ENCODE measurements around the gene CADPS2.

Gene CADPS2

DNA sequence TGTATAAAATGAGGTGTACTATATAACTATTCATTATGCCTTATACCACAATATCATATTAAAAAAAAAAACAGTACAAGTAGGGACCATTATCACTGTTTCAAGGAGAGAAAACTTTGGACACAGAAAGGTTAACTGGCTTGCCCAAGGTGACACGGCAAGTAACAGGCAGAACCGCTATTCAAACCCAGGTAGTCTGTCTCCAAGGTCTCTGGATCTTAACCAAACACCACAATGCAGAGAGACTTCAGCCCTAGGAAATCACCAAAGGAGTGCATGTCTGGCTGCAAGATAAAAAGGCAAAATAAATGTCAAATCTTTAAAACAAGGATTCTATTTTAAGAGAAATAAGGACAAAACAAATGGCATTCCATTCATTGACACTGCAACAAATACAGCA lies 56.3 kb downstream of the CADPS2 start:
- TF ChIP-seq TAF1 (IDR thresholded peaks at IDR 0.05; ENCODE audit: low read depth): no peak
- TF ChIP-seq ZBTB7A (IDR thresholded peaks at IDR 0.05; ENCODE audit: low read depth): no peak
- TF ChIP-seq EGR1 (IDR thresholded peaks at IDR 0.05): no peak
- TF ChIP-seq NFIC (IDR thresholded peaks at IDR 0.05): no peak
- no peak for TF ChIP-seq TEAD4 (IDR thresholded peaks at IDR 0.05)
- TF ChIP-seq FOXM1 (IDR thresholded peaks at IDR 0.05; ENCODE audit: borderline replicate concordance, low read depth): no peak
- TF ChIP-seq, protein P1, sequence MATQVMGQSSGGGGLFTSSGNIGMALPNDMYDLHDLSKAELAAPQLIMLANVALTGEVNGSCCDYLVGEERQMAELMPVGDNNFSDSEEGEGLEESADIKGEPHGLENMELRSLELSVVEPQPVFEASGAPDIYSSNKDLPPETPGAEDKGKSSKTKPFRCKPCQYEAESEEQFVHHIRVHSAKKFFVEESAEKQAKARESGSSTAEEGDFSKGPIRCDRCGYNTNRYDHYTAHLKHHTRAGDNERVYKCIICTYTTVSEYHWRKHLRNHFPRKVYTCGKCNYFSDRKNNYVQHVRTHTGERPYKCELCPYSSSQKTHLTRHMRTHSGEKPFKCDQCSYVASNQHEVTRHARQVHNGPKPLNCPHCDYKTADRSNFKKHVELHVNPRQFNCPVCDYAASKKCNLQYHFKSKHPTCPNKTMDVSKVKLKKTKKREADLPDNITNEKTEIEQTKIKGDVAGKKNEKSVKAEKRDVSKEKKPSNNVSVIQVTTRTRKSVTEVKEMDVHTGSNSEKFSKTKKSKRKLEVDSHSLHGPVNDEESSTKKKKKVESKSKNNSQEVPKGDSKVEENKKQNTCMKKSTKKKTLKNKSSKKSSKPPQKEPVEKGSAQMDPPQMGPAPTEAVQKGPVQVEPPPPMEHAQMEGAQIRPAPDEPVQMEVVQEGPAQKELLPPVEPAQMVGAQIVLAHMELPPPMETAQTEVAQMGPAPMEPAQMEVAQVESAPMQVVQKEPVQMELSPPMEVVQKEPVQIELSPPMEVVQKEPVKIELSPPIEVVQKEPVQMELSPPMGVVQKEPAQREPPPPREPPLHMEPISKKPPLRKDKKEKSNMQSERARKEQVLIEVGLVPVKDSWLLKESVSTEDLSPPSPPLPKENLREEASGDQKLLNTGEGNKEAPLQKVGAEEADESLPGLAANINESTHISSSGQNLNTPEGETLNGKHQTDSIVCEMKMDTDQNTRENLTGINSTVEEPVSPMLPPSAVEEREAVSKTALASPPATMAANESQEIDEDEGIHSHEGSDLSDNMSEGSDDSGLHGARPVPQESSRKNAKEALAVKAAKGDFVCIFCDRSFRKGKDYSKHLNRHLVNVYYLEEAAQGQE (IDR thresholded peaks at IDR 0.05; ENCODE audit: low read depth): no peak
- TF ChIP-seq, protein P2, sequence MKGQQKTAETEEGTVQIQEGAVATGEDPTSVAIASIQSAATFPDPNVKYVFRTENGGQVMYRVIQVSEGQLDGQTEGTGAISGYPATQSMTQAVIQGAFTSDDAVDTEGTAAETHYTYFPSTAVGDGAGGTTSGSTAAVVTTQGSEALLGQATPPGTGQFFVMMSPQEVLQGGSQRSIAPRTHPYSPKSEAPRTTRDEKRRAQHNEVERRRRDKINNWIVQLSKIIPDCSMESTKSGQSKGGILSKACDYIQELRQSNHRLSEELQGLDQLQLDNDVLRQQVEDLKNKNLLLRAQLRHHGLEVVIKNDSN (IDR thresholded peaks at IDR 0.05): no peak
- no peak for TF ChIP-seq CEBPB (IDR thresholded peaks at IDR 0.05)
- TF ChIP-seq, protein P3, sequence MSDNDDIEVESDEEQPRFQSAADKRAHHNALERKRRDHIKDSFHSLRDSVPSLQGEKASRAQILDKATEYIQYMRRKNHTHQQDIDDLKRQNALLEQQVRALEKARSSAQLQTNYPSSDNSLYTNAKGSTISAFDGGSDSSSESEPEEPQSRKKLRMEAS (IDR thresholded peaks at IDR 0.05): no peak
- no peak for TF ChIP-seq CREB1 (IDR thresholded peaks at IDR 0.05; ENCODE audit: low read depth)
- no peak for TF ChIP-seq YY1 (IDR thresholded peaks at IDR 0.05; ENCODE audit: low read depth)
- no peak for TF ChIP-seq RAD21 (IDR thresholded peaks at IDR 0.05; ENCODE audit: low read depth)
- TF ChIP-seq EP300 (IDR thresholded peaks at IDR 0.05; ENCODE audit: borderline replicate concordance): no peak
- TF ChIP-seq TCF12 (IDR thresholded peaks at IDR 0.05; ENCODE audit: low read depth): no peak

DNA sequence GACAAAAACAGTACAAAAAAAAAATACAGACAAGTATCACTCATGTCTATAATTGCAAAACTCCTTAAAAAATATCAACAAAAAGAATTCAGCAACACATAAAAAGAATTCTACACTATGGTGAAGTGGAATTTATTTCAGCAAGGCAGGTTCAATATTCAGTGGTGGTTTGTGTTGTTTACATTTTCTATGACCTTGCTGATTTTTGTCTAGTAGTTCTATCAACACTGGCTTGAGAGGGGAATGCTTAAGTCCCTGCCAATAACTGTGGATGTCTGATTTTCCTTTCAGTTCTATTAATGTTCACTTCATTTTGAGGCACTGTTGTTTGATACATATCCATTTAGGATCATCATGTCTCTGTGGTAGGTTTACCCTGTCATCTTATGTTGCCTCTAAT lies 58.5 kb downstream of the CADPS2 start:
- no peak for TF ChIP-seq CEBPB (IDR thresholded peaks at IDR 0.05)
- TF ChIP-seq YY1 (IDR thresholded peaks at IDR 0.05; ENCODE audit: low read depth): no peak
- TF ChIP-seq, protein P3 (IDR thresholded peaks at IDR 0.05): no peak
- TF ChIP-seq TCF12 (IDR thresholded peaks at IDR 0.05; ENCODE audit: low read depth): no peak
- TF ChIP-seq RAD21 (IDR thresholded peaks at IDR 0.05; ENCODE audit: low read depth): no peak
- TF ChIP-seq, protein P2 (IDR thresholded peaks at IDR 0.05): no peak
- TF ChIP-seq FOXM1 (IDR thresholded peaks at IDR 0.05; ENCODE audit: borderline replicate concordance, low read depth): no peak
- no peak for TF ChIP-seq TEAD4 (IDR thresholded peaks at IDR 0.05)
- TF ChIP-seq NFIC (IDR thresholded peaks at IDR 0.05): no peak
- no peak for TF ChIP-seq EGR1 (IDR thresholded peaks at IDR 0.05)
- no peak for TF ChIP-seq ZBTB7A (IDR thresholded peaks at IDR 0.05; ENCODE audit: low read depth)
- TF ChIP-seq, protein P1 (IDR thresholded peaks at IDR 0.05; ENCODE audit: low read depth): no peak
- TF ChIP-seq EP300 (IDR thresholded peaks at IDR 0.05; ENCODE audit: borderline replicate concordance): no peak

DNA sequence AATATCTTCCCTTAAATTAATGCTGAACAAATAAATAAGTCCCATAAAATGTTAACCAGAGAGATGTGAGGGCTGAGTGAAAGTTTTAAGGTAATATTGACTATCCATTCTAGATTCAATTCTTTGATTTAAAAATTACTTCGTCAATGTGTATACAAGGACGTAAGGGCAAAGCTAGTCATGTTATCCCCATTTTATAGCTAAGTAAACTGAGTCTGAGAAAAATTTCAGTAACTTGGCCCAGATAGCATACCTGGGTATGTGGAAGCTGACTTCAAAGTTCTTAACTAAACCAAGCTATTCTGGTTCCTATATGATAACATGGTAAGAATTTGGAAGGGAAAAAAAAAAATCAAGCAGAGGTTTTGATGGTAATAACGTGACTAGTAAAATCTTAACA lies 72.4 kb downstream of the CADPS2 start:
- TF ChIP-seq, protein P1 (IDR thresholded peaks at IDR 0.05; ENCODE audit: low read depth): no peak
- TF ChIP-seq CEBPB (IDR thresholded peaks at IDR 0.05) (no peak), TCF12 (IDR thresholded peaks at IDR 0.05; ENCODE audit: low read depth) (no peak), TEAD4 (IDR thresholded peaks at IDR 0.05) (no peak), EGR1 (IDR thresholded peaks at IDR 0.05) (no peak)
- TF ChIP-seq, protein P3 (IDR thresholded peaks at IDR 0.05): no peak

DNA sequence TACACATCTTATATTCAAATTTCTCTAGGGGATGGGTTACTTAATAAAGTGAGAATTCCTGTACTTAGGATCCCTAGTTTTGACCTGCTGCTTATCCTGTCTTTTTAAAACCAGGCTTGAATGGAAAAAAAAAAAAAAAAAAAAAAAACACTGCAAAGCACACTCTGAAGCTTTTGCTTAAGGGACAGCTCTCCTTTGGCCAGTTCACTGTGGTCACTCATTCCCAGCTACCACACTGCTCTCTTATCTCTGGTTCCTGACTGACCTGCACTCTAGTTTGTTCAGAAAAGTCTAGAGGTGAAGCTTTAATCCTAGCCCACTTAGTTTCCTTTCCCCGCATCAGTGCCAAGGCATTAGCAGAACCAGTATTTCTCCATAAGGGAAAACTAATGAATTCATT lies 82.4 kb downstream of the CADPS2 start:
- TF ChIP-seq, protein P2 (IDR thresholded peaks at IDR 0.05): no peak
- TF ChIP-seq, protein P1 (IDR thresholded peaks at IDR 0.05; ENCODE audit: low read depth): no peak
- TF ChIP-seq TCF12 (IDR thresholded peaks at IDR 0.05; ENCODE audit: low read depth): no peak
- TF ChIP-seq ZBTB7A (IDR thresholded peaks at IDR 0.05; ENCODE audit: low read depth): no peak
